ENCODE measurements around the gene MYO18A.
"Not testable (repeated sequence)": the region's sequence is repeated elsewhere in the genome, so short reads cannot be mapped to it uniquely, and the experiment has no call there.

The MYO18A gene

GRCh38 chr17:29149431-29150064 is 30.6 kb downstream of the MYO18A start:
- no peak overlapping the region for H3K27ac ChIP-seq (ENCODE audit: low read depth, low read length)

GRCh38 chr17:29148790-29149430 is 31.3 kb downstream of the MYO18A start:
- Histone ChIP-seq H3K4me1 (ENCODE audit: control insufficient read depth in 1 of 2, insufficient read depth in 2 of 2, low read length in 2 of 2) (peaks cover 31% of the 10 kb centered on the region in 2 donors), H3K4me3 (ENCODE audit: low read depth in 1 of 2, low read length in 2 of 2) (peak overlapping the region; percentile 64 to 72), H3K9ac (ENCODE audit: low read depth in 1 of 2, low read length in 2 of 2) (peak overlapping the region; percentile 59 to 73)

More at GRCh38 chr17:29149431-29150064, 30.6 kb downstream of the MYO18A start:
- H3K9ac ChIP-seq (ENCODE audit: low read depth in 1 of 2, low read length in 2 of 2), result peak overlapping the region; percentile 59 to 73
- H3K27me3 ChIP-seq (ENCODE audit: control insufficient read depth in 1 of 2, insufficient read depth in 2 of 2, low read length in 2 of 2), result no peaks in the 10 kb centered on the region
- peaks cover 32 to 33% of the 10 kb centered on the region in 2 donors for H3K4me1 ChIP-seq (ENCODE audit: control insufficient read depth in 1 of 2, insufficient read depth in 2 of 2, low read length in 2 of 2)
- H3K36me3 ChIP-seq (ENCODE audit: control insufficient read depth in 1 of 2, insufficient read depth in 2 of 2, low read length in 2 of 2), result no peaks in the 10 kb centered on the region
- peak overlapping the region; percentile 64 to 72 for H3K4me3 ChIP-seq (ENCODE audit: low read depth in 1 of 2, low read length in 2 of 2)
- H3K9me3 ChIP-seq (ENCODE audit: control insufficient read depth in 1 of 2, low read length in 2 of 2), result no peaks in the 10 kb centered on the region

GRCh38 chr17:29148257-29148789 is 31.9 kb downstream of the MYO18A start:
- peak overlapping the region; percentile 41 for H3K27ac ChIP-seq (ENCODE audit: low read depth, low read length)
- no peaks in the 10 kb centered on the region for H3K9me3 ChIP-seq (ENCODE audit: control insufficient read depth in 1 of 2, low read length in 2 of 2)
- H3K4me1 ChIP-seq (ENCODE audit: control insufficient read depth in 1 of 2, insufficient read depth in 2 of 2, low read length in 2 of 2), result peaks cover 31 to 34% of the 10 kb centered on the region in 2 donors
- no peaks in the 10 kb centered on the region for H3K36me3 ChIP-seq (ENCODE audit: control insufficient read depth in 1 of 2, insufficient read depth in 2 of 2, low read length in 2 of 2)
- H3K4me3 ChIP-seq (ENCODE audit: low read depth in 1 of 2, low read length in 2 of 2), result peak overlapping the region; percentile 64 to 72
- H3K9ac ChIP-seq (ENCODE audit: low read depth in 1 of 2, low read length in 2 of 2), result peak overlapping the region; percentile 59 to 73
- H3K27me3 ChIP-seq (ENCODE audit: control insufficient read depth in 1 of 2, insufficient read depth in 2 of 2, low read length in 2 of 2), result no peaks in the 10 kb centered on the region

More at GRCh38 chr17:29148790-29149430, 31.3 kb downstream of the MYO18A start:
- H3K9me3 ChIP-seq (ENCODE audit: control insufficient read depth in 1 of 2, low read length in 2 of 2), result no peaks in the 10 kb centered on the region
- H3K27me3 ChIP-seq (ENCODE audit: control insufficient read depth in 1 of 2, insufficient read depth in 2 of 2, low read length in 2 of 2), result no peaks in the 10 kb centered on the region
- H3K27ac ChIP-seq (ENCODE audit: low read depth, low read length), result peak overlapping the region; percentile 41
- no peaks in the 10 kb centered on the region for H3K36me3 ChIP-seq (ENCODE audit: control insufficient read depth in 1 of 2, insufficient read depth in 2 of 2, low read length in 2 of 2)

- Histone ChIP-seq H3K36me3 (ENCODE audit: control insufficient read depth in 1 of 2, insufficient read depth in 2 of 2, low read length in 2 of 2) (no peaks in the 10 kb centered on the region), H3K4me3 (ENCODE audit: low read depth in 1 of 2, low read length in 2 of 2) (no peak overlapping the region), H3K27me3 (ENCODE audit: control insufficient read depth in 1 of 2, insufficient read depth in 2 of 2, low read length in 2 of 2) (no peaks in the 10 kb centered on the region), H3K4me1 (ENCODE audit: control insufficient read depth in 1 of 2, insufficient read depth in 2 of 2, low read length in 2 of 2) (peaks cover 31 to 34% of the 10 kb centered on the region in 2 donors), H3K9ac (ENCODE audit: low read depth in 1 of 2, low read length in 2 of 2) (no peak overlapping the region), H3K9me3 (ENCODE audit: control insufficient read depth in 1 of 2, low read length in 2 of 2) (no peaks in the 10 kb centered on the region), H3K27ac (ENCODE audit: low read depth, low read length) (no peak overlapping the region)
Observed at GRCh38 chr17:29147682-29148081, 32.5 kb downstream of the MYO18A start.

- not testable (repeated sequence) for H3K4me3 ChIP-seq (ENCODE audit: low read depth in 1 of 2, low read length in 2 of 2); H3K9ac ChIP-seq (ENCODE audit: low read depth in 1 of 2, low read length in 2 of 2); H3K27me3 ChIP-seq (ENCODE audit: control insufficient read depth in 1 of 2, insufficient read depth in 2 of 2, low read length in 2 of 2); H3K36me3 ChIP-seq (ENCODE audit: control insufficient read depth in 1 of 2, insufficient read depth in 2 of 2, low read length in 2 of 2); H3K9me3 ChIP-seq (ENCODE audit: control insufficient read depth in 1 of 2, low read length in 2 of 2); H3K27ac ChIP-seq (ENCODE audit: low read depth, low read length)
- peaks cover 31 to 34% of the 10 kb centered on the region in 2 donors for H3K4me1 ChIP-seq (ENCODE audit: control insufficient read depth in 1 of 2, insufficient read depth in 2 of 2, low read length in 2 of 2)
Observed at GRCh38 chr17:29147228-29147627, 33.0 kb downstream of the MYO18A start.

GRCh38 chr17:29146369-29146972 is 33.7 kb downstream of the MYO18A start:
- Histone ChIP-seq H3K27ac (ENCODE audit: low read depth, low read length) (no peak overlapping the region), H3K9ac (ENCODE audit: low read depth in 1 of 2, low read length in 2 of 2) (no peak overlapping the region), H3K4me3 (ENCODE audit: low read depth in 1 of 2, low read length in 2 of 2) (no peak overlapping the region), H3K9me3 (ENCODE audit: control insufficient read depth in 1 of 2, low read length in 2 of 2) (no peaks in the 10 kb centered on the region), H3K36me3 (ENCODE audit: control insufficient read depth in 1 of 2, insufficient read depth in 2 of 2, low read length in 2 of 2) (peaks cover 0 to 4% of the 10 kb centered on the region in 2 donors), H3K4me1 (ENCODE audit: control insufficient read depth in 1 of 2, insufficient read depth in 2 of 2, low read length in 2 of 2) (peaks cover 31 to 36% of the 10 kb centered on the region in 2 donors), H3K27me3 (ENCODE audit: control insufficient read depth in 1 of 2, insufficient read depth in 2 of 2, low read length in 2 of 2) (no peaks in the 10 kb centered on the region)

GRCh38 chr17:29145289-29146073 is 34.7 kb downstream of the MYO18A start:
- Histone ChIP-seq H3K36me3 (ENCODE audit: control insufficient read depth in 1 of 2, insufficient read depth in 2 of 2, low read length in 2 of 2) (peaks cover 0 to 4% of the 10 kb centered on the region in 2 donors), H3K27me3 (ENCODE audit: control insufficient read depth in 1 of 2, insufficient read depth in 2 of 2, low read length in 2 of 2) (no peaks in the 10 kb centered on the region), H3K27ac (ENCODE audit: low read depth, low read length) (no peak overlapping the region), H3K9me3 (ENCODE audit: control insufficient read depth in 1 of 2, low read length in 2 of 2) (no peaks in the 10 kb centered on the region), H3K4me1 (ENCODE audit: control insufficient read depth in 1 of 2, insufficient read depth in 2 of 2, low read length in 2 of 2) (peaks cover 40 to 45% of the 10 kb centered on the region in 2 donors), H3K9ac (ENCODE audit: low read depth in 1 of 2, low read length in 2 of 2) (peak overlapping the region in 1 of 2 donors; percentile 0), H3K4me3 (ENCODE audit: low read depth in 1 of 2, low read length in 2 of 2) (no peak overlapping the region)

GRCh38 chr17:29143894-29144293 is 36.3 kb downstream of the MYO18A start:
- H3K4me3 ChIP-seq (ENCODE audit: low read depth in 1 of 2, low read length in 2 of 2), result no peak overlapping the region
- peak overlapping the region; percentile 7 to 35 for H3K9ac ChIP-seq (ENCODE audit: low read depth in 1 of 2, low read length in 2 of 2)
- H3K4me1 ChIP-seq (ENCODE audit: control insufficient read depth in 1 of 2, insufficient read depth in 2 of 2, low read length in 2 of 2), result peaks cover 41 to 50% of the 10 kb centered on the region in 2 donors
- no peaks in the 10 kb centered on the region for H3K9me3 ChIP-seq (ENCODE audit: control insufficient read depth in 1 of 2, low read length in 2 of 2)
- H3K36me3 ChIP-seq (ENCODE audit: control insufficient read depth in 1 of 2, insufficient read depth in 2 of 2, low read length in 2 of 2), result peaks cover 0 to 4% of the 10 kb centered on the region in 2 donors
- no peak overlapping the region for H3K27ac ChIP-seq (ENCODE audit: low read depth, low read length)
- no peaks in the 10 kb centered on the region for H3K27me3 ChIP-seq (ENCODE audit: control insufficient read depth in 1 of 2, insufficient read depth in 2 of 2, low read length in 2 of 2)

- Histone ChIP-seq H3K27me3 (ENCODE audit: control insufficient read depth in 1 of 2, insufficient read depth in 2 of 2, low read length in 2 of 2) (no peaks in the 10 kb centered on the region), H3K9ac (ENCODE audit: low read depth in 1 of 2, low read length in 2 of 2) (peak overlapping the region in 1 of 2 donors; percentile 36), H3K9me3 (ENCODE audit: control insufficient read depth in 1 of 2, low read length in 2 of 2) (no peaks in the 10 kb centered on the region), H3K4me3 (ENCODE audit: low read depth in 1 of 2, low read length in 2 of 2) (peak overlapping the region; percentile 66), H3K4me1 (ENCODE audit: control insufficient read depth in 1 of 2, insufficient read depth in 2 of 2, low read length in 2 of 2) (peaks cover 43 to 53% of the 10 kb centered on the region in 2 donors), H3K36me3 (ENCODE audit: control insufficient read depth in 1 of 2, insufficient read depth in 2 of 2, low read length in 2 of 2) (peaks cover 0 to 4% of the 10 kb centered on the region in 2 donors), H3K27ac (ENCODE audit: low read depth, low read length) (peak overlapping the region; percentile 39)
Observed at GRCh38 chr17:29141514-29141876, 38.7 kb downstream of the MYO18A start.
